K562 (cell line): ENCODE results near the gene TREH. TPM values are rescaled to one million over a fixed set of nuclear protein-coding genes. Genes with fewer than 3 reads are reported as not detected.

Source experiments
- ATAC-seq: fragments of 200-7000 bp; cut with Tn5 transposase; 3 replicates; pipeline ENCODE4 v1.9.1; 2020; ENCODE audit warnings: moderate library complexity
- BruUV-seq: library from RNA; stranded (reverse); fragments of 400-500 nt; replicated peaks from 2 replicates; lab custom pipeline; 2021; lab: Mats Ljungman, UMichigan
- CTCF ChIA-PET: fragments of 300-600 bp; formaldehyde crosslinking; extraction: SDS; loops from one replicate; lab custom pipeline; 2021; ENCODE audit warnings: low intra/inter-chr PET ratio; lab: Yijun Ruan, JAX
- POLR2A ChIA-PET: fragments of 300-600, 350-650 bp; sonication (Branson Sonifier 250); formaldehyde crosslinking; extraction: SDS; loops from one replicate; lab custom pipeline; 2021; ENCODE audit warnings: antibody characterized with exemption, inconsistent platforms; lab: Yijun Ruan, JAX
- DNase-seq, 4 experiments: peaks; one replicate each; pipeline versions ENCODE4 v3.0.0 to v3.0.0-alpha.2; 2011 to 2018; ENCODE audit warnings: low spot score in 3 of 4, mixed read lengths in 3 of 4; ENCODE audit errors: extremely low read depth in 1 of 4
- FAIRE-seq: peaks from 2 replicates; lab custom pipeline; 2011; peaks lifted over from hg19 to GRCh38; lab: Jason Lieb, UNC
- H2AFZ ChIP-seq: 2 replicates; pipeline ENCODE4 v1.6.0; 2011; ENCODE audit warnings: low read depth, low read length, control low read depth, inconsistent platforms
- H3K27ac ChIP-seq: fragments of 200-600 bp; 3 replicates; pipeline ENCODE4 v1.8.0; 2011; ENCODE audit warnings: low read depth, mild to moderate bottlenecking, control low read depth, inconsistent platforms, low read length, moderate library complexity, mixed read lengths; ENCODE audit errors: extremely low read depth
- H3K27me3 ChIP-seq, 2 experiments: fragments of 300-600 bp in 1 of 2; 2 replicates in 1 of 2; 3 replicates in 1 of 2; pipeline versions ENCODE4 v1.6.0 to v1.8.0; 2011; ENCODE audit warnings: inconsistent platforms in 2 of 2, low read length in 2 of 2, mild to moderate bottlenecking in 1 of 2, mixed read lengths in 1 of 2, moderate library complexity in 1 of 2; ENCODE audit not compliant: control insufficient read depth in 2 of 2, insufficient read depth in 2 of 2
- H3K36me3 ChIP-seq: fragments of 300-600 bp; 3 replicates; pipeline ENCODE4 v1.8.0; 2011; ENCODE audit warnings: mild to moderate bottlenecking, low read length, inconsistent platforms; ENCODE audit not compliant: control insufficient read depth, insufficient read depth
- H3K4me1 ChIP-seq, 2 experiments: fragments of 200-600 bp in 1 of 2; replicated peaks in 1 of 2; 2 replicates in 1 of 2; 3 replicates in 1 of 2; pipeline versions ENCODE4 v1.5.1 to v1.8.0; 2011; ENCODE audit warnings: inconsistent platforms in 2 of 2, low read length in 2 of 2, mild to moderate bottlenecking in 1 of 2, mixed read lengths in 1 of 2, moderate library complexity in 1 of 2; ENCODE audit not compliant: control insufficient read depth in 2 of 2, insufficient read depth in 2 of 2
- H3K4me2 ChIP-seq: 2 replicates; pipeline ENCODE4 v1.6.1; 2011; ENCODE audit warnings: low read length, control low read depth, inconsistent platforms, mixed read lengths; ENCODE audit not compliant: insufficient read depth
- H3K4me3 ChIP-seq: fragments of 200-600 bp; sonication (generic), shearing (Covaris generic); 2 replicates; pipeline ENCODE4 v1.5.1; 2016; ENCODE audit warnings: control low read depth, inconsistent platforms
- H3K79me2 ChIP-seq: fragments of 200-600 bp; 3 replicates; pipeline ENCODE4 v1.8.0; 2011; ENCODE audit warnings: low read length, inconsistent platforms; ENCODE audit not compliant: control insufficient read depth, insufficient read depth
- H3K9ac ChIP-seq, 2 experiments: 2 replicates each; pipeline versions ENCODE4 v1.6.0 to v1.6.1; 2011; ENCODE audit warnings: low read depth in 2 of 2, low read length in 2 of 2, control low read depth in 1 of 2, inconsistent platforms in 1 of 2, mild to moderate bottlenecking in 1 of 2, mixed read lengths in 1 of 2; ENCODE audit not compliant: insufficient read depth in 1 of 2
- H3K9me1 ChIP-seq: one replicate; pipeline ENCODE4 v1.6.0; 2011; ENCODE audit warnings: inconsistent platforms, mild to moderate bottlenecking, low read length, moderate library complexity; ENCODE audit not compliant: control insufficient read depth, insufficient read depth
- H3K9me3 ChIP-seq: replicated peaks from 2 replicates; pipeline ENCODE4 v1.5.1; 2011; ENCODE audit warnings: low read depth, low read length, inconsistent platforms; ENCODE audit not compliant: control insufficient read depth, insufficient read depth
- H4K20me1 ChIP-seq: replicated peaks from 2 replicates; pipeline ENCODE4 v1.6.1; 2011; ENCODE audit warnings: low read length, inconsistent platforms, mixed read lengths; ENCODE audit not compliant: control insufficient read depth, insufficient read depth
- BCOR ChIP-seq: fragments of 450-650 bp; IDR thresholded peaks from 2 replicates; pipeline ENCODE4 v1.6.1; 2016
- CHD2 ChIP-seq: IDR thresholded peaks from 2 replicates; pipeline ENCODE4 v1.6.1; 2011; ENCODE audit warnings: low read depth, low read length
- FOXP1 ChIP-seq: sonication (generic); formaldehyde crosslinking; IDR thresholded peaks from 2 replicates; pipeline ENCODE4 v1.8.0; 2022; ENCODE audit warnings: mild to moderate bottlenecking, missing genetic modification reagents
- HDAC2 ChIP-seq: fragments of 450-650 bp; IDR thresholded peaks from 2 replicates; pipeline ENCODE4 v1.6.1; 2016; ENCODE audit warnings: mild to moderate bottlenecking
- NFATC3 ChIP-seq: fragments of 450-650 bp; IDR thresholded peaks from 2 replicates; pipeline ENCODE4 v1.6.1; 2017; ENCODE audit warnings: mild to moderate bottlenecking
- POLR2G ChIP-seq: fragments of 200-400 bp; formaldehyde crosslinking; IDR thresholded peaks from 2 replicates; pipeline ENCODE4 v1.6.1; 2017; ENCODE audit warnings: low read depth, mild to moderate bottlenecking, antibody characterized with exemption, low read length, moderate library complexity
- RBM25 ChIP-seq: fragments of 200-400 bp; formaldehyde crosslinking; IDR thresholded peaks from 2 replicates; pipeline ENCODE4 v1.6.1; 2018; ENCODE audit warnings: low read length, low read depth, moderate library complexity; ENCODE audit not compliant: severe bottlenecking
- SAP30 ChIP-seq: fragments of 200-600 bp; sonication (generic); IDR thresholded peaks from 2 replicates; pipeline ENCODE4 v1.6.1; 2012; ENCODE audit warnings: borderline replicate concordance, low read depth, mild to moderate bottlenecking, moderate library complexity, low read length, control low read depth, inconsistent platforms; ENCODE audit not compliant: insufficient read depth, poor library complexity, severe bottlenecking
- SPI1 ChIP-seq: IDR thresholded peaks from 2 replicates; pipeline ENCODE4 v1.6.1; 2011; ENCODE audit warnings: low read depth, low read length, control low read depth, borderline replicate concordance
- XRCC4 ChIP-seq: IDR thresholded peaks from one replicate; pipeline ENCODE4 v1.6.1; 2011; ENCODE audit not compliant: insufficient read depth, insufficient read length; ENCODE audit errors: extremely low read depth
- ZFP36 ChIP-seq: fragments of 150-350 bp; IDR thresholded peaks from 2 replicates; pipeline ENCODE4 v1.6.1; 2018; ENCODE audit warnings: low read length, low read depth; ENCODE audit not compliant: partially characterized antibody
- ZKSCAN8 ChIP-seq: fragments of 200-800 bp; sonication (Bioruptor generic); IDR thresholded peaks from 2 replicates; pipeline ENCODE4 v1.6.1; 2016; ENCODE audit warnings: missing genetic modification characterization, missing compliant biosample characterization
- WGBS: fragments of 100-300 bp; shearing (Covaris generic); methylation state at CpG from one replicate; pipeline ENCODE4 v1.1.6; 2016; ENCODE audit warnings: low coverage, mixed read lengths; ENCODE audit not compliant: insufficient coverage; ENCODE audit errors: missing lambda C conversion rate; 5-methylcytosine and 5-hydroxymethylcytosine counted together
- in situ Hi-C: fragments of 300-500 bp; cut with MboI; formaldehyde crosslinking; loops from 4 replicates; pipeline ENCODE4 v1.15.0; 2018; ENCODE audit warnings: inconsistent platforms, mixed read lengths
- intact Hi-C: fragments of 100-400 bp; cut with micrococcal nuclease; formaldehyde crosslinking; loops from 2 replicates; pipeline ENCODE4 v1.14.2; 2022
- polyA plus RNA-seq, 8 experiments: library from polyadenylated mRNA; depleted of rRNA in 4 of 8; stranded (reverse) in 5 of 8; unstranded in 3 of 8; fragments of >200 nt; fragmentation: Nextera tagmentation in 2 of 8; fragmentation: Illumina TruSeq in 1 of 8; extraction: Ambion mirVana in 2 of 8; extraction: Trizol in 1 of 8; gene quantifications; 2 replicates each; pipeline versions ENCODE4 v1.2.1 to v1.2.3, GENCODE V29; 2011 to 2014; ENCODE audit warnings: inconsistent platforms in 1 of 8, missing spikeins in 1 of 8
- total RNA-seq, 7 experiments: library from RNA; depleted of rRNA in 6 of 7; stranded (reverse); fragments of >200 nt in 6 of 7; fragmentation: Illumina TruSeq in 2 of 7; extraction: Trizol in 2 of 7; gene quantifications; 2 replicates each; pipeline versions ENCODE4 v1.2.1 to v1.2.3, GENCODE V29; 2011 to 2021; ENCODE audit warnings: low replicate concordance in 1 of 7
- TF ChIP-seq, protein P1 (sequence below), 2 experiments: fragments of 450-650 bp in 1 of 2; sonication (generic) in 1 of 2; formaldehyde crosslinking in 1 of 2; IDR thresholded peaks in 1 of 2; conservative IDR thresholded peaks in 1 of 2; 2 replicates each; pipeline versions ENCODE4 v1.6.1 to v1.8.1; 2016 to 2023; ENCODE audit warnings: mild to moderate bottlenecking in 2 of 2, moderate library complexity in 2 of 2, inconsistent platforms in 1 of 2, missing genetic modification reagents in 1 of 2
- TF ChIP-seq, protein P2 (sequence below), 2 experiments: fragments of 450-650 bp; conservative IDR thresholded peaks; 2 replicates each; pipeline ENCODE4 v1.6.1; 2017; ENCODE audit warnings: mild to moderate bottlenecking in 2 of 2, moderate library complexity in 2 of 2
- TF ChIP-seq, protein P3 (sequence below): sonication (generic); formaldehyde crosslinking; IDR thresholded peaks from 2 replicates; pipeline ENCODE4 v1.9.0; 2022; ENCODE audit warnings: mild to moderate bottlenecking, missing genetic modification reagents

TREH gene
- total and polyA plus RNA-seq, 9 of the 15 experiments (the other 6 are each of a cell fraction or from before 2014, with no cell fraction given): 0.09 to 0.20 (median 0.11) TPM; not detected in 6

DNA sequence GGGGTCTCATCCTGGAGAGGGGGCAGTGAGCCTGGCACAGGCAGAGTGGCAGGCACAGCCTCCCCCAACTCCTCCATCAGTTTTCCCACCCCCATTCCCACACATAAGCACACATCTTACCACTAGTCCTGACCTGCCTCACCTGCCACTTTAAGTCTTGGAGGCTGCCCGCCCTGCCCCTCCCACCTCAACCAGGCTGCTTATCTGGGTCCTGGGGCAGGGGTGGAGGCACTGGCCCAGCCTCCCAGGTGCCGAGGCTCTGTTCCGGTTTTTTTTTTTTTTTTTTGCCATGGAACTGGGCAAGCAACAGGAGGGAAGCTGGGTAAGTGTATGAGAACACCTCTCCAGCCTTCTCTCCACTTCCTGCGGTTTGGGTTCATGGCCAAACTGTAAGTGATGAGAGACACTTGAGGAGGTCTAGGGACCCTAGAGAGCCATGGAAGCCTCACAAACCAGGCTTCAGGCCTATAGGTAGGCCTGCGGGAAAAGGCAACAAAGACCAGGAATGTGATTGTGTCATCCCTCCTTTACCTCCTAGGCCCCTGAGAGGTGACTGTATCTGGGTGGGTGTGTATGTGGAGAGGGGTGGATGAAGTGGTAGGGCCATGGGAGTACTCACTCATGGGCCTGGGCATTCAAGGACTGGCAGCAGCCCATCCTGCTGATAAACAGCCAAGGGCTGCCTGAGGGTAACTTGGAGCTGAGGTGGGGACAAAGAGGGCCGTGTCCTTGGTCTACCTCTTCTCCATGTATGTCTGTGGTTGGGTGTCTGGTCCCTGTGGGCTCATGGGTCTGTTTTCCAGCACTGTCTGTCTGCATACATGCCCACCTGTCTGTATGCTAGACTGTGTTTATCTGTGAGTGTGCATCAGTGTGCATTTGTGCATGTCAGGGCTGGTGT, 49.4 kb downstream of the TREH start (continued):
- no peak for TF ChIP-seq SAP30
- TF ChIP-seq CHD2: no peak
- TF ChIP-seq, protein P1, sequence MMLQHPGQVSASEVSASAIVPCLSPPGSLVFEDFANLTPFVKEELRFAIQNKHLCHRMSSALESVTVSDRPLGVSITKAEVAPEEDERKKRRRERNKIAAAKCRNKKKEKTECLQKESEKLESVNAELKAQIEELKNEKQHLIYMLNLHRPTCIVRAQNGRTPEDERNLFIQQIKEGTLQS (IDR thresholded peaks at IDR 0.05): no peak
- TF ChIP-seq, protein P1 (CRISPR knock-in tag; conservative IDR thresholded peaks at IDR 0.05): no peak
- TF ChIP-seq NFATC3: no peak
- TF ChIP-seq ZKSCAN8 (CRISPR knock-in tag): no peak

DNA sequence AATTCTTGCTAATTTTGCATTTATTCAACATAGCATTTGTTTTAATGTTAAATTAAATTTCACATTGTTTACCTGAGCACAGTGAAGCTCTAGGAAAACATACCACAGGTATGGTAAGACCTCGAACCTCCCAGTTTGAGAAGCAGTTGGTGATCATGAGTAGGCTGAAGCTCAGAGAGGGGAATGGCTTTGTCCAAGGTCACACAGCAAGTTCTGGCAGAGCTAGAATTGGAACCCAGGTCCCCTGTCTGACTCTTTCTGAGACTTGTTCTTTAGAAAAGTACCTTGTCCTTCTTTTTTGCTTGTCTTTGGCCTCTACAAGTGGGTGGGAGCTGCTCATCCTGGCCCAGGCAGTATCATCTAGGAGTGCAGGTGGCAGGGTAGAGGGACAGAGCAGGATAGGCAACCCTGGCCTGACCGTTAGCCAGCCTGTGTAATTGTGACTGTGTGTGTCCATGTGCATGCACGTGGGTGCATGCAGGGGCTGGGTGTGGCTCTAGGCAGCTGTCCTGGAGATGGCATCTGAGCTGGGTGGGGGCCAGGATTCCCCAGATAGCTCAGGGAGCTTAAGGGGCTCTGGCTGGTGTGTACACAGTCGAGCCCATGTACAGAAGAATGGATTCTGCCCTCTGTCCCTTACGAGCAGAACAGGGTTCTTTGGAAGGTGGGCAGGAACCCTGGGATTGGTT, 50.4 kb downstream of the TREH start:
- 47% methylated on average over 5 of the region's 5 CpGs for WGBS
- Histone ChIP-seq H3K9me1 (peaks cover 1% of the 10 kb centered on the region), H3K4me2 (no peak overlapping the region), H3K79me2 (no peaks in the 10 kb centered on the region), H3K9ac (peak overlapping the region in 1 of 2 experiments; percentile 76; a peak in 2 of 4 replicates), H3K36me3 (peaks cover 39% of the 10 kb centered on the region; the same call in 2 of the 3 replicates), H3K4me3 (no peak overlapping the region), H3K27me3 (no peaks in the 10 kb centered on the region), H3K9me3 (no peaks in the 10 kb centered on the region), H3K4me1 (peaks cover 9 to 29% of the 10 kb centered on the region in 2 experiments; a peak in 4 of 5 replicates), H2AFZ (no peak overlapping the region), H4K20me1 (peaks cover 5% of the 10 kb centered on the region; the same call in 1 of the 2 replicates), H3K27ac (no peak overlapping the region)
- no TSS peak for BruUV-seq
- intact Hi-C loops (no loop called here), in situ Hi-C loops (no loop called here)
- ChIA-PET POLR2A (interaction anchor here (0.6 to 1.1 kb wide), 3 partner anchors 16 to 477 kb away, joined by 3 to 5 read pairs (median 3); no protein-coding TSS in a partner anchor), CTCF (no interaction called here)
- peak; percentile 10; the same call in 2 of the 3 replicates for ATAC-seq
- FAIRE-seq: no peak
- peak in 1 of 4 experiments; percentile 29 for DNase-seq
- TF ChIP-seq FOXP1: 0 out of 2 replicates have a peak, but pooled peaks have one; percentile 23
- TF ChIP-seq BCOR: peak; percentile 77
- TF ChIP-seq ZFP36: peak; percentile 86
- no peak for TF ChIP-seq XRCC4
- 0 out of 2 replicates have a peak, but pooled peaks have one; percentile 22 for TF ChIP-seq POLR2G
- no peak for TF ChIP-seq HDAC2
- TF ChIP-seq, protein P2, sequence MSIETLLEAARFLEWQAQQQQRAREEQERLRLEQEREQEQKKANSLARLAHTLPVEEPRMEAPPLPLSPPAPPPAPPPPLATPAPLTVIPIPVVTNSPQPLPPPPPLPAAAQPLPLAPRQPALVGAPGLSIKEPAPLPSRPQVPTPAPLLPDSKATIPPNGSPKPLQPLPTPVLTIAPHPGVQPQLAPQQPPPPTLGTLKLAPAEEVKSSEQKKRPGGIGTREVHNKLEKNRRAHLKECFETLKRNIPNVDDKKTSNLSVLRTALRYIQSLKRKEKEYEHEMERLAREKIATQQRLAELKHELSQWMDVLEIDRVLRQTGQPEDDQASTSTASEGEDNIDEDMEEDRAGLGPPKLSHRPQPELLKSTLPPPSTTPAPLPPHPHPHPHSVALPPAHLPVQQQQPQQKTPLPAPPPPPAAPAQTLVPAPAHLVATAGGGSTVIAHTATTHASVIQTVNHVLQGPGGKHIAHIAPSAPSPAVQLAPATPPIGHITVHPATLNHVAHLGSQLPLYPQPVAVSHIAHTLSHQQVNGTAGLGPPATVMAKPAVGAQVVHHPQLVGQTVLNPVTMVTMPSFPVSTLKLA (conservative IDR thresholded peaks at IDR 0.05): peak in 1 of 2 experiments; percentile 26; a peak in 1 of 4 replicates
- TF ChIP-seq RBM25: peak; percentile 86
- TF ChIP-seq SPI1: no peak
- TF ChIP-seq, protein P3, sequence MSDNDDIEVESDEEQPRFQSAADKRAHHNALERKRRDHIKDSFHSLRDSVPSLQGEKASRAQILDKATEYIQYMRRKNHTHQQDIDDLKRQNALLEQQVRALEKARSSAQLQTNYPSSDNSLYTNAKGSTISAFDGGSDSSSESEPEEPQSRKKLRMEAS: peak; percentile 44; the same call in 1 of the 2 replicates
